CD4-positive, CD25-positive, alpha-beta regulatory T cell (primary cell): ENCODE data around the gene HADHB. TPM values are rescaled to one million over a fixed set of nuclear protein-coding genes. Genes with fewer than 3 reads are reported as not detected.
A peak's percentile ranks its signal among the peaks of the same experiment; 100 is the strongest.

Source experiments
- ATAC-seq, 2 donors: fragments of 150-1000 bp; cut with Tn5 transposase; one replicate each; pipeline ENCODE4 v1.10.0; 2021; ENCODE audit warnings: low read depth in 2 of 2, moderate number of reproducible peaks in 2 of 2, moderate library complexity in 1 of 2
- DNase-seq, 3 donors: peaks; one replicate each; pipeline versions ENCODE4 v3.0.0 to v3.0.0-alpha.2; 2012 to 2022; ENCODE audit warnings: mixed read lengths in 1 of 3
- H3K27ac ChIP-seq: one replicate; pipeline ENCODE4 v1.7.0; 2013; ENCODE audit warnings: mild to moderate bottlenecking, low read length; ENCODE audit not compliant: insufficient read depth, poor library complexity, severe bottlenecking
- H3K27me3 ChIP-seq: one replicate; pipeline ENCODE4 v1.7.0; 2013; ENCODE audit warnings: low read length; ENCODE audit not compliant: control insufficient read depth, insufficient read depth
- H3K36me3 ChIP-seq: one replicate; pipeline ENCODE4 v1.7.0; 2013; ENCODE audit warnings: mild to moderate bottlenecking, low read length, moderate library complexity; ENCODE audit not compliant: control insufficient read depth, insufficient read depth
- H3K4me1 ChIP-seq: 2 replicates; pipeline ENCODE4 v1.7.0; 2013; ENCODE audit warnings: mild to moderate bottlenecking, low read length; ENCODE audit not compliant: insufficient read depth, control insufficient read depth, poor library complexity, severe bottlenecking
- H3K4me3 ChIP-seq: one replicate; pipeline ENCODE4 v1.7.0; 2013; ENCODE audit warnings: low read depth, mild to moderate bottlenecking, low read length, moderate library complexity
- H3K9me3 ChIP-seq, 2 experiments: 1 replicate in 1 of 2; 2 replicates in 1 of 2; pipeline ENCODE4 v1.7.0; 2013; ENCODE audit warnings: low read length in 2 of 2, mild to moderate bottlenecking in 1 of 2, moderate library complexity in 1 of 2; ENCODE audit not compliant: control insufficient read depth in 2 of 2
- H3K27ac Mint-ChIP-seq, 3 donors: one replicate each; pipeline ENCODE4 v1.8.0; 2020 to 2022; ENCODE audit warnings: mild to moderate bottlenecking in 3 of 3, mixed read lengths in 3 of 3, moderate library complexity in 2 of 3
- H3K27me3 Mint-ChIP-seq: one replicate; pipeline ENCODE4 v1.8.0; 2022; ENCODE audit warnings: mild to moderate bottlenecking, mixed read lengths
- H3K36me3 Mint-ChIP-seq: one replicate; pipeline ENCODE4 v1.8.0; 2020; ENCODE audit warnings: mixed read lengths
- H3K4me1 Mint-ChIP-seq, 4 donors: one replicate each; pipeline ENCODE4 v1.8.0; 2020 to 2022; ENCODE audit warnings: mixed read lengths in 4 of 4, mild to moderate bottlenecking in 1 of 4
- H3K4me3 Mint-ChIP-seq, 4 donors: one replicate each; pipeline ENCODE4 v1.8.0; 2020 to 2022; ENCODE audit warnings: mild to moderate bottlenecking in 4 of 4, mixed read lengths in 4 of 4, moderate library complexity in 3 of 4
- H3K9me3 Mint-ChIP-seq, 7 donors: one replicate each; pipeline ENCODE4 v1.8.0; 2020 to 2022; ENCODE audit warnings: mixed read lengths in 7 of 7, mild to moderate bottlenecking in 3 of 7, moderate library complexity in 2 of 7
- polyA plus RNA-seq, 4 donors: library from polyadenylated mRNA; unstranded; fragments of 300-500 nt; fragmentation: Illumina TruSeq; gene quantifications; one replicate each; pipeline ENCODE4 v1.2.3, GENCODE V29; 2021
- total RNA-seq: library from RNA; stranded (reverse); gene quantifications from one replicate; pipeline ENCODE4 v1.2.3, GENCODE V29; 2022

HADHB gene
- 58.9 TPM for total RNA-seq
- 100 to 1,000 TPM; 116 to 139 (median 127) TPM for polyA plus RNA-seq

DNA sequence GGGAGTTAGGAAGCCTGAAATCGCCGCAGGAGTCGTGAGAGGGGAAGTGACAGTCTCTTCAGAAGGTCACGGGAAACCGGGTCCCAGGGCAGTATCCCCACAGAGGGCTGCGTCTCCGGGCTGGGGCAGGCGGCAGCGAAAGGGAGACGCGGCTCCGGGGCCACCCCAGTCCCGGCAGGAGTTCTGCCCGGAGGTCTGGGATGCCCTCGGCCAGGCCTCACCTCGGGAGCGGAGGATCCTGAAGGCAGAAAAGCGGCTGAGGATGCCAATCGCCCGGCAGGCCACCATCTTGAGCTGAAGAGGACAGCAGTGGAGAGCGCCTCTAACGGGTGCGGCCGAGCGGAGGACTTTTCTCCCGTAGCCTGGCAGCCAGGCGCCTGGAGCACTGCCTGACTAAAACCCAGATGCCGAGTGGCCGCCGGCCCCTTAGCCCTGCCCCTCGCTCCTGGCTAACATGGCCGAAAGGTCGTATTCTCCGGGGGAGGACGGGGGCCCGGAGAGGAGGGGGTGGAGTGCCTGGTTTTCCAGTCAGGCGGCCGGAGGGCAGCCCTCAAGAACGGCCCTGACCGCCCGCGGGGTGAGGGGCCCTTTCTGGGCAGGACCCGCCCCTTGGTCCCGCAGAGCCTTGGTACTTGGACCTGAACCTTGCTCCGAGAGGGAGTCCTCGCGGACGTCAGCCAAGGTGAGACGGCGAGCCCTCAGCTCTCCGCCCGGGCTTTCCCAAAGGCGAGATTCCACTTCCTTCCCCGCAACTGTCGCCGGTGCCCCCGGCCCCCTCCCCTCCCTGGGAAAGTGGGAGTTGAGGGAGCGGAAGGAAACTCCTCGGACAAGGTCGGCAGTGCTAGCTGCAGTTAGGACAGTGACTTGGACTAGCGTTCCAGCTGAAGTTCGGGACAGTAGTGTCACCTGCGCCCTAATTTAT lies at the start of gene HADHB, which contains the start of gene HADHA:
TSS of gene HADHB (plus strand) at position 631 of the 922 bp plus-strand sequence. CDS start 9,316 bp downstream, outside the sequence.
TSS of gene HADHA (minus strand) at position 324 of the 922 bp plus-strand sequence. CDS start at position 288, 36 bp downstream.
- peak; percentile 87 to 88 for ATAC-seq
- H3K27me3 Mint-ChIP-seq = no peaks in the 10 kb centered on the region
- Histone ChIP-seq H3K27ac (peak within 1 kb of the TSS; percentile 96), H3K4me1 (peaks cover 46% of the 10 kb centered on the region), H3K4me3 (peak within 1 kb of the TSS; percentile 95), H3K9me3 (no peaks in the 10 kb centered on the region), H3K36me3 (no peaks in the 10 kb centered on the region), H3K27me3 (no peaks in the 10 kb centered on the region)
- H3K27ac Mint-ChIP-seq = peak within 1 kb of the TSS; percentile 99 to 100 (median 100)
- peak; percentile 76 to 92 (median 92) for DNase-seq
- H3K9me3 Mint-ChIP-seq = no peaks in the 10 kb centered on the region
- H3K4me1 Mint-ChIP-seq = peaks cover 31 to 74% (median 54%) of the 10 kb centered on the region in 4 donors
- no peaks in the 10 kb centered on the region for H3K36me3 Mint-ChIP-seq
- H3K4me3 Mint-ChIP-seq = peak within 1 kb of the TSS; percentile 96 to 100 (median 99)

GRCh38 chr2:26195040-26195984 lies 49.4 kb upstream of the HADHB start:
- no peaks in the 10 kb centered on the region for H3K4me1 ChIP-seq
- no peaks in the 10 kb centered on the region for H3K27me3 ChIP-seq
- H3K9me3 ChIP-seq = no peaks in the 10 kb centered on the region
- Mint-ChIP-seq H3K27me3 (no peaks in the 10 kb centered on the region), H3K4me1 (peaks cover 0 to 2% (median 0%) of the 10 kb centered on the region in 4 donors), H3K9me3 (no peaks in the 10 kb centered on the region), H3K27ac (no peak overlapping the region), H3K4me3 (no peak overlapping the region), H3K36me3 (peaks cover 46% of the 10 kb centered on the region)
- ATAC-seq = no peak
- no peak overlapping the region for H3K27ac ChIP-seq
- H3K4me3 ChIP-seq = no peak overlapping the region
- no peak for DNase-seq
- H3K36me3 ChIP-seq = peaks cover 92% of the 10 kb centered on the region

DNA sequence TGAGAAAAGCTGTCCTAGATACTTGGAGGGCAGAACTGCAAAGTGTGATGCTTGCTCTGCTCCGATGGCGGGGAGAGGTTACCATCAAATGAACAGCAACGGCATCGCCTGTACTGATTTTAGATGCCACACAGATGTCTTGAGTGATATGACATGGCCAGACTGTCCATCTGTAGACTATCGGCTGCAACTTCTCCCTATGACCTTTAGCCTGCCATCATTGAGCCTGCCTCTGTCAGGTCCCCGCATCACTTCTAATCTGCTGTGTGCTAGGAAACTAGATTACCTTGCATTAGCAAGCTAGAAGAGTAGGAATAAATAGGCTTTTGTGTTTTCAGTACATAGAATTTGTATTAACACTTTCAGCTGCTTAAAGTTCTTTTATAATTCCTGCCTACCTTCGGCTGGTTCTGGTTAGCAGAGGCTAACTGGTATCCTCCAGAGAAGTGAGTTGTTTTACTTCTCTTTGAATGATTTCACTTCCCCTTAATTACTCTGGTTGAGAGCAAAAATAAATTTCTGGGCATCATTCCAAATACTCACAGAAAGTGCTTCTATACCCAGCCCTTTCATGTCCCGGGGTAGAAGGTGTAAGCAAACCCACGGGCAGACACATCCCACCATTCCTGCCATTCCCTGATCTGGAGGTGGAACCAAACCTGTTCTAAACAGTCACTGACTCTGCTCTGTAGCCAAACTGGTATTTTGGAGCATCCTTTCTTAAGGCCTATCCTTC lies 47.9 kb upstream of the HADHB start:
- Mint-ChIP-seq H3K9me3 (no peaks in the 10 kb centered on the region), H3K27me3 (no peaks in the 10 kb centered on the region), H3K36me3 (peaks cover 48% of the 10 kb centered on the region), H3K4me1 (peaks cover 0 to 2% (median 0%) of the 10 kb centered on the region in 4 donors), H3K4me3 (no peak overlapping the region), H3K27ac (no peak overlapping the region)
- H3K9me3 ChIP-seq = no peaks in the 10 kb centered on the region
- no peak for DNase-seq
- no peaks in the 10 kb centered on the region for H3K4me1 ChIP-seq
- no peak overlapping the region for H3K4me3 ChIP-seq
- H3K27me3 ChIP-seq = no peaks in the 10 kb centered on the region
- no peak for ATAC-seq
- H3K27ac ChIP-seq = no peak overlapping the region
- peaks cover 88% of the 10 kb centered on the region for H3K36me3 ChIP-seq

DNA sequence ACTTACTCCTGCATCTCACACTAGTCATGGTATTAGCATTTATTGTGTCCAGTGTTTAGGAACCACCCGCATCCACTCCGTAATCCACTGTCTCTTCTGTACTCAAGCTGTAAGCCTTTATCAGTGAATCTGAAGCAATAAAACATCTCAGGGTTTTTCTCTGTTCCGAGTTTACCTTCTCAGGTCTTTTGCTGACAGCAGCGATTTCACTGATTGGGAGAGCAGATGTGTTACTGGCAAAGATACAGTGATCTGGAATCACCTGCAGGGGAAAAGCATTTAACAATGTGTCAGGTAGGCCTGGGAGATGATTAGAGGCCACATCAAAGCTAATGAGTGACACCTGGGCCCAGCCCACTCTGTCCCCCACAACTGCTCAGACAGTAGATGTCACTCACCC lies 47.2 kb upstream of the HADHB start:
- no peaks in the 10 kb centered on the region for H3K27me3 ChIP-seq
- no peak for ATAC-seq
- Mint-ChIP-seq H3K4me1 (peaks cover 0 to 2% (median 0%) of the 10 kb centered on the region in 4 donors), H3K27ac (peak overlapping the region in 1 of 3 donors; percentile 64), H3K4me3 (no peak overlapping the region), H3K27me3 (no peaks in the 10 kb centered on the region), H3K9me3 (no peaks in the 10 kb centered on the region), H3K36me3 (peaks cover 51% of the 10 kb centered on the region)
- H3K27ac ChIP-seq = no peak overlapping the region
- H3K36me3 ChIP-seq = peaks cover 89% of the 10 kb centered on the region
- no peaks in the 10 kb centered on the region for H3K9me3 ChIP-seq
- H3K4me3 ChIP-seq = no peak overlapping the region
- DNase-seq = no peak
- no peaks in the 10 kb centered on the region for H3K4me1 ChIP-seq

DNA sequence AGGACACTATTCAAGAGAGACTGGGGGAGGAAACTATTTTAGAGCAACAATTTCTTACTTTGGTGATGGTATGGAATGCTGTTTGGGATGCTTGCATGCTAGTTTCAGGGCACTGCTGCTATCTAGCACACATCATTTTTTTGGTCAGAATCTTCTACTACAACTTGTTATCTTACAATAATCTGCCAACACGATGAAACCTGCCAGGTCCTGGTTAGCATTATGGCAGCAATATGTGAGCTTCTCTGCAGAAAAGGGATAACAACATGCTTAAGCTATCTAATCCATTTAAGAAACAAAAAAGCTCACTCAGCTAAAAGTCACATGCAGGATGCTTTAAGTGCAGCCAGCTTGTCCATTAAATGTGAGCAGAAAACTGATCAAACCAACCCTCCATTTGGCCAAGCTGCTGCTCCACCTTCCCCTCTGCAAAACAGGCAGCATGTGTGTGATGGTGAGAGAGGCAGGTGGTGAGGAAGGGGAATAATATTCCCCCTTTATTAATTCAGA lies 41.7 kb upstream of the HADHB start:
- Histone ChIP-seq H3K9me3 (no peaks in the 10 kb centered on the region), H3K4me3 (no peak overlapping the region), H3K27ac (no peak overlapping the region), H3K36me3 (peaks cover 83% of the 10 kb centered on the region), H3K4me1 (no peaks in the 10 kb centered on the region), H3K27me3 (no peaks in the 10 kb centered on the region)
- H3K27me3 Mint-ChIP-seq = no peaks in the 10 kb centered on the region
- ATAC-seq = no peak
- peaks cover 37% of the 10 kb centered on the region for H3K36me3 Mint-ChIP-seq
- no peak overlapping the region for H3K27ac Mint-ChIP-seq
- H3K4me3 Mint-ChIP-seq = no peak overlapping the region
- no peaks in the 10 kb centered on the region for H3K9me3 Mint-ChIP-seq
- no peak for DNase-seq
- peaks cover 0 to under 1% (median 0%) of the 10 kb centered on the region in 4 donors for H3K4me1 Mint-ChIP-seq

- DNase-seq (no peak), ATAC-seq (no peak)
- no peaks in the 10 kb centered on the region for H3K4me1 Mint-ChIP-seq
- Histone ChIP-seq H3K9me3 (no peaks in the 10 kb centered on the region), H3K27me3 (no peaks in the 10 kb centered on the region), H3K4me3 (no peak overlapping the region), H3K36me3 (peaks cover 88% of the 10 kb centered on the region), H3K4me1 (no peaks in the 10 kb centered on the region), H3K27ac (no peak overlapping the region)
- no peaks in the 10 kb centered on the region for H3K9me3 Mint-ChIP-seq
- H3K27ac Mint-ChIP-seq = no peak overlapping the region
- H3K36me3 Mint-ChIP-seq = peaks cover 41% of the 10 kb centered on the region
- no peaks in the 10 kb centered on the region for H3K27me3 Mint-ChIP-seq
- H3K4me3 Mint-ChIP-seq = no peak overlapping the region
These were observed 40.8 kb upstream of the HADHB start for GRCh38 chr2:26203906-26204305.

DNA sequence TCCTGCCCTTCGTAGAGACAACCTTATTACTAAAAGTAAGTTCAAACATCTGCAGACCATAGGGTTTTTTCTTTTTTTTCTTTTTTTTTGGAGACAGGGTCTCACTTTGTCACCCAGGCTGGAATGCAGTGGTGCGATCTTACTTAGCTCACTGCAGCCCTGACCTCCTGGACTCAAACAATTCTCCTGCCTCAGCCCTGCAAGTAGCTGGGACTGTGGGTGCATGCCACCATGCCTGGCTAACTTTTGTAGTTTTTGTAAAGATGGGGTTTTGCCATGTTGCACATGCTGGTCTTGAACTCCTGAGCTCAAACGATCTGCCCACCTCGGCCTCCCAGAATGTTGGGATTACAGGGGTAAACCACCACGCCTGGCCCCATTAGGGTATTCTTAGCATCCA lies 32.7 kb upstream of the HADHB start:
- no peak for DNase-seq
- H3K27me3 Mint-ChIP-seq = no peaks in the 10 kb centered on the region
- H3K4me3 ChIP-seq = no peak overlapping the region
- H3K9me3 ChIP-seq = no peaks in the 10 kb centered on the region
- H3K9me3 Mint-ChIP-seq = peaks cover 0 to 1% (median 0%) of the 10 kb centered on the region in 7 donors
- peaks cover 67% of the 10 kb centered on the region for H3K36me3 Mint-ChIP-seq
- no peaks in the 10 kb centered on the region for H3K27me3 ChIP-seq
- no peak overlapping the region for H3K27ac ChIP-seq
- no peak overlapping the region for H3K27ac Mint-ChIP-seq
- no peaks in the 10 kb centered on the region for H3K4me1 ChIP-seq
- ATAC-seq = no peak
- H3K4me1 Mint-ChIP-seq = peaks cover 0 to 15% (median 2%) of the 10 kb centered on the region in 4 donors
- H3K36me3 ChIP-seq = peaks cover 93% of the 10 kb centered on the region
- H3K4me3 Mint-ChIP-seq = no peak overlapping the region
